CD4-positive, alpha-beta T cell treated with Interleukin-4 for 1 hour (primary cell): ENCODE data around the gene SYT15.

Experiments
- DNase-seq, 2 donors: peaks; one replicate each; pipeline ENCODE4 v3.0.0-alpha.2; 2020 to 2022

SYT15 gene

GRCh38 chr10:46545861-46546590 is 32.9 kb upstream of the SYT15 start:
- DNase-seq: peak in 1 of 2 donors; percentile 10

- DNase-seq: peak in 1 of 2 donors; percentile 11
Observed at GRCh38 chr10:46546591-46547540, 32.1 kb upstream of the SYT15 start.

- DNase-seq: no peak
Observed at GRCh38 chr10:46547541-46548497, 31.1 kb upstream of the SYT15 start.

GRCh38 chr10:46548498-46549090 is 30.3 kb upstream of the SYT15 start:
- DNase-seq: no peak

- no peak for DNase-seq
Observed at GRCh38 chr10:46549171-46550075, 29.5 kb upstream of the SYT15 start.

- no peak for DNase-seq
Observed at GRCh38 chr10:46550076-46550790, 28.7 kb upstream of the SYT15 start.

- no peak for DNase-seq
Observed at GRCh38 chr10:46550795-46551700, 27.9 kb upstream of the SYT15 start.

- DNase-seq: no peak
Observed at GRCh38 chr10:46551701-46552525, 27.0 kb upstream of the SYT15 start.

GRCh38 chr10:46552526-46553237 is 26.2 kb upstream of the SYT15 start:
- no peak for DNase-seq

- no peak for DNase-seq
Observed at GRCh38 chr10:46553238-46554049, 25.5 kb upstream of the SYT15 start.

- DNase-seq: no peak
Observed at GRCh38 chr10:46554166-46554781, 24.7 kb upstream of the SYT15 start.

- DNase-seq: no peak
Observed at GRCh38 chr10:46555366-46555712, 23.6 kb upstream of the SYT15 start.

GRCh38 chr10:46555713-46556514 is 23.0 kb upstream of the SYT15 start:
- DNase-seq: no peak

- no peak for DNase-seq
Observed at GRCh38 chr10:46556515-46557318, 22.2 kb upstream of the SYT15 start, which contains the start of gene GPRIN2. Gene GPRIN2 (minus strand): TSS chr10:46556658. CDS start chr10:46550736, 5,922 bp downstream.
